HG03095 (cell line): ENCODE measurements around the gene NPM1.

ENCODE experiments used
- ATAC-seq: cut with Tn5 transposase; IDR thresholded peaks from one replicate; pipeline ENCODE4 v1.9.1; 2021; ENCODE audit warnings: moderate library complexity; ENCODE audit not compliant: unreplicated experiment

NPM1 gene

GRCh38 chr5:171447226-171447625 lies 59.6 kb downstream of the NPM1 start:
- ATAC-seq, result no peak

GRCh38 chr5:171449426-171449825 lies 61.8 kb downstream of the NPM1 start:
- no peak for ATAC-seq

- ATAC-seq, result no peak
These were observed 63.0 kb downstream of the NPM1 start for GRCh38 chr5:171450423-171451331.

- no peak for ATAC-seq
These were observed 63.8 kb downstream of the NPM1 start for GRCh38 chr5:171451421-171451820.

- ATAC-seq, result no peak
These were observed 65.5 kb downstream of the NPM1 start for GRCh38 chr5:171453056-171453725.

- ATAC-seq, result no peak
These were observed 66.3 kb downstream of the NPM1 start for GRCh38 chr5:171453988-171454387.

- no peak for ATAC-seq
These were observed 66.9 kb downstream of the NPM1 start for GRCh38 chr5:171454549-171454948.

GRCh38 chr5:171455522-171455921 lies 67.9 kb downstream of the NPM1 start:
- ATAC-seq, result no peak

- no peak for ATAC-seq
These were observed 69.7 kb downstream of the NPM1 start for GRCh38 chr5:171457208-171457981.

- no peak for ATAC-seq
These were observed 72.2 kb downstream of the NPM1 start for GRCh38 chr5:171459839-171460238.
